GM18868 (cell line): ENCODE results near the gene DSG3.
A peak's percentile ranks its signal among the peaks of the same experiment; 100 is the strongest.
"Not testable (repeated sequence)": the region's sequence is repeated elsewhere in the genome, so short reads cannot be mapped to it uniquely, and the experiment has no call there.

Source experiments
- ATAC-seq: cut with Tn5 transposase; IDR thresholded peaks from one replicate; pipeline ENCODE4 v1.9.1; 2021; ENCODE audit warnings: mild to moderate bottlenecking, moderate library complexity; ENCODE audit not compliant: unreplicated experiment

DSG3 gene

GRCh38 chr18:31490833-31491232 lies 43.3 kb downstream of the DSG3 start:
- ATAC-seq = no peak

- ATAC-seq = no peak
These were observed 44.0 kb downstream of the DSG3 start for GRCh38 chr18:31491586-31491985.

- ATAC-seq = no peak
These were observed 45.1 kb downstream of the DSG3 start for GRCh38 chr18:31492671-31493070.

- ATAC-seq = no peak
These were observed 45.6 kb downstream of the DSG3 start for GRCh38 chr18:31493171-31493570.

GRCh38 chr18:31493941-31494340 lies 46.4 kb downstream of the DSG3 start:
- ATAC-seq = no peak

GRCh38 chr18:31494705-31495244 lies 47.2 kb downstream of the DSG3 start:
- not testable (repeated sequence) for ATAC-seq

- ATAC-seq = peak; percentile 5
These were observed 49.9 kb downstream of the DSG3 start for GRCh38 chr18:31497404-31497835.

- peak; percentile 50 for ATAC-seq
These were observed 50.5 kb downstream of the DSG3 start, which contains the start of gene DSG2 for GRCh38 chr18:31497836-31498573. TSS of gene DSG2 (plus strand) at chr18:31498177. CDS start at chr18:31498252, 75 bp downstream.

- peak; percentile 9 for ATAC-seq
These were observed 51.3 kb downstream of the DSG3 start for GRCh38 chr18:31498574-31499524.

GRCh38 chr18:31500051-31500688 lies 52.6 kb downstream of the DSG3 start:
- ATAC-seq = peak; percentile 83

GRCh38 chr18:31503011-31503410 lies 55.5 kb downstream of the DSG3 start:
- ATAC-seq = no peak

GRCh38 chr18:31504455-31505147 lies 57.1 kb downstream of the DSG3 start:
- ATAC-seq = no peak

- no peak for ATAC-seq
These were observed 57.6 kb downstream of the DSG3 start for GRCh38 chr18:31505156-31505555.

GRCh38 chr18:31506024-31506742 lies 58.6 kb downstream of the DSG3 start:
- ATAC-seq = no peak

GRCh38 chr18:31507124-31507523 lies 59.6 kb downstream of the DSG3 start:
- ATAC-seq = not testable (repeated sequence)

GRCh38 chr18:31508781-31509180 lies 61.2 kb downstream of the DSG3 start:
- no peak for ATAC-seq

- ATAC-seq = no peak
These were observed 62.0 kb downstream of the DSG3 start for GRCh38 chr18:31509571-31509970.

GRCh38 chr18:31510319-31510718 lies 62.8 kb downstream of the DSG3 start:
- ATAC-seq = peak; percentile 36

GRCh38 chr18:31511098-31511497 lies 63.6 kb downstream of the DSG3 start:
- ATAC-seq = peak; percentile 38
